ENCODE data around the gene SAMD3.
"Not testable (repeated sequence)": the region's sequence is repeated elsewhere in the genome, so short reads cannot be mapped to it uniquely, and the experiment has no call there.

SAMD3 gene

GRCh38 chr6:130170160-130170559, 52.6 kb downstream of the SAMD3 start:
- DNase-seq, result not testable (repeated sequence)

GRCh38 chr6:130167655-130168054, 55.1 kb downstream of the SAMD3 start:
- DNase-seq, result no peak

- DNase-seq, result no peak
Observed at GRCh38 chr6:130164251-130164650, 58.5 kb downstream of the SAMD3 start.

- no peak for DNase-seq
Observed at GRCh38 chr6:130163266-130163665, 59.5 kb downstream of the SAMD3 start.

- DNase-seq, result no peak
Observed at GRCh38 chr6:130162421-130162820, 60.3 kb downstream of the SAMD3 start.

GRCh38 chr6:130161683-130162404, 60.9 kb downstream of the SAMD3 start:
- no peak for DNase-seq

GRCh38 chr6:130159956-130160355, 62.8 kb downstream of the SAMD3 start:
- DNase-seq, result peak; percentile 44

- DNase-seq, result no peak
Observed at GRCh38 chr6:130158548-130158947, 64.2 kb downstream of the SAMD3 start.

- DNase-seq, result no peak
Observed at GRCh38 chr6:130158056-130158455, 64.7 kb downstream of the SAMD3 start.

- no peak for DNase-seq
Observed at GRCh38 chr6:130156908-130157307, 65.8 kb downstream of the SAMD3 start.

GRCh38 chr6:130152908-130153510, 69.7 kb downstream of the SAMD3 start:
- DNase-seq, result peak; percentile 91

GRCh38 chr6:130150906-130151305, 71.8 kb downstream of the SAMD3 start:
- peak; percentile 68 for DNase-seq

GRCh38 chr6:130149016-130149415, 73.7 kb downstream of the SAMD3 start:
- DNase-seq, result not testable (repeated sequence)

GRCh38 chr6:130148181-130148580, 74.6 kb downstream of the SAMD3 start:
- DNase-seq, result no peak

- DNase-seq, result peak; percentile 83
Observed at GRCh38 chr6:130147111-130147510, 75.6 kb downstream of the SAMD3 start.

- no peak for DNase-seq
Observed at GRCh38 chr6:130143709-130144108, 79.0 kb downstream of the SAMD3 start.

- no peak for DNase-seq
Observed at GRCh38 chr6:130140084-130140483, 82.7 kb downstream of the SAMD3 start.

GRCh38 chr6:130138909-130139242, 83.9 kb downstream of the SAMD3 start:
- no peak for DNase-seq

GRCh38 chr6:130138116-130138908, 84.4 kb downstream of the SAMD3 start:
- DNase-seq, result no peak

GRCh38 chr6:130136798-130137197, 86.0 kb downstream of the SAMD3 start:
- peak; percentile 61 for DNase-seq

GRCh38 chr6:130134582-130134981, 88.2 kb downstream of the SAMD3 start:
- DNase-seq, result peak; percentile 61

GRCh38 chr6:130132286-130132701, 90.5 kb downstream of the SAMD3 start:
- no peak for DNase-seq

GRCh38 chr6:130129762-130130246, 92.9 kb downstream of the SAMD3 start:
- DNase-seq, result no peak

GRCh38 chr6:130128326-130128725, 94.4 kb downstream of the SAMD3 start:
- DNase-seq, result no peak
